HG03095 (cell line): ENCODE measurements around the gene PLVAP.
"Not testable (repeated sequence)": the region's sequence is repeated elsewhere in the genome, so short reads cannot be mapped to it uniquely, and the experiment has no call there.

Source experiments
- ATAC-seq: cut with Tn5 transposase; IDR thresholded peaks from one replicate; pipeline ENCODE4 v1.9.1; 2021; ENCODE audit warnings: moderate library complexity; ENCODE audit not compliant: unreplicated experiment

PLVAP gene

DNA sequence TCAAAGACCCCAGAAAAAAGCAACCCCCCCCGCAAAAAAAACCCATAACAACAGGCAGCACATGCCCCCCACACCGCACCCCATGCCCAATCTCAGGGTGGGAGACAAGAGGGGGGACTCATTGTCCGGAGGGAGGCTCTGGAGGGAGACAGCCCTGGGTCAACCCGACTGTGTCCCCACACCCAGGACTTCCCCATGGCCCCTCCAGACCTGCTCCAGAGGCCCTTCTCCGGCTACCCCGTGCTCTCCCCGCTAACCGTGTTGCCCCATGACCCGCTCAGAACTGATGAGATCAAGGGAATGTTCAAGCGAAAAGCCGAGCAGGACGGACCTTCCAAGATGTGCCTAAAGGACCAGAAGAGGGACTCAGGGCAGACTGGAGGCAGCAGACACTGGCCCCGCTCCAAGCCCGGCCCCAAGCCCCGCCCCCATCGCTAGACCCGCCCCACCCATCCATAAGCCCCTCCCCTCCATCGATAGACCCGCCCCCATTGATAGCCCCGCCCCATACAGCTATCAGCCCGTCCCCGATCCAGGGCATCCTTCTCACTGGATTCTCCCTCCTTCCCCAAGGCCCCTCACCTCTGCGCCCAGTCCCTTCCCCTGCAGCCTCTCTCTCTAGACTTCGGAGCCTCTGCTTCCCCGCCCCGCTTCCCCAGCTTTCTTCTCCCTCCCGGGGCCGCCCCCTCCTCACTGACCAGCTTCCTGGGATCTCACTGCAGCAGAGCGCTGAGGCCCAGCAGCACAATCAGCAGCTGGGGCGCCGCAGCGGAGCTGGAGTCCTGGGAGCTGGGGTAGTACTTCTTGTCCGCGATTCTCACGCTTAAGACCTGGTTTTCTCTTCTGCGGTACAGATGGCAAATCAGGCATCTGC is 26.1 kb upstream of the PLVAP start:
- no peak for ATAC-seq

DNA sequence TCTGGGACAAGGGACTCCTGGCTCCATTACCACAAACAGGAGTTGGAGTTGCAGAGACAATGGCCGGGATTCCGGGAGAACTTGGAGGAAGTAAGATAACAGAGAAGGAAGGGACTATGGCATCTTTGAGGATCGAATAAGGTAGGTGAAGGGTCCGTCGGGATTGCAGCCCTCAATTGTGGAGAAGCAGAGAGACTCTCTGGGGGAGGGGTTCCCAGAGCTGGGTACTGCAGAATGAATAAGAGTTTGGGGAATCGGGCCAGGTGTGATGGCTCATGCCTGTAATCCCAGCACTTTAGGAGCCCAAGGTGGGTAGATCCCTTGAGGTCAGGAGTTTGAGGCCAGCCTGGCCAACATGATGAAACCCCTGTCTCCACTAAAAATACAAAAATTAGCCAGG is 24.5 kb upstream of the PLVAP start:
- no peak for ATAC-seq

DNA sequence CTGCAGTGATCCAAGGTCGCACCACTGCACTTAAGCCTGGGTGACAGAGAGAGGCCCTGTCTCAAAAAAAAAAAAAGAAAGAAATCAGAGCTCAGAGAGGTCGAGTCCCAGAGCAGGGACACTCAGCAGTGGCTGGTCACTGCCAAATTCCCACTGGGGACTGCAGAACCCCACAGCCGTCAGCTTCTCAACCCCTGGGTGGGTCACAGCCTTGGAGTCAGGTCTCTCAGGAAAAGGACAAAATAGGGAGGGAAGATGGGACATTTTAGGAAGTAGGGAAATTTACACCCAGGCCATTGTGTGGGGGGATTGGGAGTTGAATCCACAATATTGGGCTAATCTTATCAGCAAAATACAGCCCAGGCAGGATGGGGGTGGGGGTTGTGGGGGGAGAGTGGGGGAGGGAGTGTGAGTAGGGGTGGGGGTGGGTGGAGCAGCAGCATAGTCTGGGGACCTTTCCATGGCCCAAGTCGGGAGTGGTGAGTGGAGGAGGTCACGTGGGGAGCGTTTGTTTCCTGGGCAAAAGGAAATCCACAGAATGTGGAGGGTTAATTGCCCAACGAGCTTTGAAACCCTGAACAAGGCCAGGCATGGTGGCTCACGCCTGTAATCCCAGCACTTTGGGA is 21.9 kb upstream of the PLVAP start:
- ATAC-seq = no peak

DNA sequence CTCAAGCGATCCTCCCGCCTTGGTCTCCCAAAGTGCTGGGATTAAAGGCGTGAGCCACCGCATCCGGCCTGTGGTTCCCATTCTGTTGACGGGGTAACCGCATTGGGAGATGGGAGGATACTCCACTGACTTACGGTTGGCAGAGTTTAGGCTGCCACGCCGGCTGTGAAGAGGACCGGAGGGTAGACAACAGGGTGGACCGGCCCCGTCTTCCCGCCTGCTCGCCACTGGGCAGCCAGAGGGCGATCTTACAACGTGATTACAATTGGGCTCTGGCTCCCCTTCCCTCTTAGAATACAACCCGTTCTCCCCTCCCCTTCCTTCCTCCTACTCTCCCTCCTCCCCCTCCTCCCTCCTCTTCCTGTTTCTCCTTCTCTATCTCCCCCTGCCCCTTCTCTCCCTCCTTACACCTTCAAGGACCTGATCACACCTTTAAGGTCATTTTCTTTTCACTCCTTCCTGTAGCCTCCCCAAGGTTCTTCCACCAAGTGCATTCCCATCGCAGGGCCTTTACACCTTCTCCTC is 17.8 kb upstream of the PLVAP start:
- no peak for ATAC-seq

DNA sequence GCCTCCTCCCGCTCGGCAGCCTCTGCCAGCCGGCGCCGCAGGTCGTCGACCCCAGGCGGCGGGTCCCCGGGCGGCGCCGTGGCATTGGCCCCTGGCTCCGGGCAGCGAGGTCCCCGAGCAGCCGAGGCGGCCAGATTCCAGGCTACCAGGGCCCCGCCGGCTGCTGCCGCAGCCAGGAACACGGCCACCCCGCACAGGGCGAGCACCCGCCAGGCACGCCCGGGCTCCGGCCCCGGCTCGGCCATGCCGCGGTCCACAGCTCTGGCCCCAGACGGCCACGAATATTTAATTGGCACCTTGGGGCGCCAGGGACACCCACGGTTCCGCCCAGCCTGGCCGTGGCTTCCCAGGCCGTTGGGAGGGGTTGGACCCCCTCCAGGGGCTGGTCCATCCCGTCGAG is 16.8 kb upstream of the PLVAP start, which contains the start of gene CCDC194:
TSS of gene CCDC194 (minus strand) at position 283 of the 400 bp plus-strand sequence. CDS start at position 245, 38 bp downstream.
- no peak for ATAC-seq

DNA sequence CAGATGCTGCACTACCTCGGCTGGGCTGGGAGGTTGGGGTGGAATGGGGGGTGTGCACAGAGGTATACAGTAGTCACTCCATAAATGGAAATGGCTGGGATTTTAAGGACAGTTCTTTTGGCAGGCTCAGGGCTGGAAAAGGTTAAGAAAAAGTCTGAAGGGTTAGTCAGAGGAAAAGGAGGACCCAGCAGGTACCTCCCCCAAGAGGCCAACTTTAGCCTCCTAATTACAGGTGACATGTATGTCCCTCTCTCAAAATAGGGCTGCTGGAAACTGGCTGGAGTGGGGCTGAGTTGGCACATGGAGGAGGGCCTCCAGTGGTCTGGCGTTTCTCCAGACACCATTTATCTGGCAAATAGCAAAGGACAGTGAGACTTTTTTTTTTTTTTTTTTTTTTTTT is 15.9 kb upstream of the PLVAP start:
- no peak for ATAC-seq

DNA sequence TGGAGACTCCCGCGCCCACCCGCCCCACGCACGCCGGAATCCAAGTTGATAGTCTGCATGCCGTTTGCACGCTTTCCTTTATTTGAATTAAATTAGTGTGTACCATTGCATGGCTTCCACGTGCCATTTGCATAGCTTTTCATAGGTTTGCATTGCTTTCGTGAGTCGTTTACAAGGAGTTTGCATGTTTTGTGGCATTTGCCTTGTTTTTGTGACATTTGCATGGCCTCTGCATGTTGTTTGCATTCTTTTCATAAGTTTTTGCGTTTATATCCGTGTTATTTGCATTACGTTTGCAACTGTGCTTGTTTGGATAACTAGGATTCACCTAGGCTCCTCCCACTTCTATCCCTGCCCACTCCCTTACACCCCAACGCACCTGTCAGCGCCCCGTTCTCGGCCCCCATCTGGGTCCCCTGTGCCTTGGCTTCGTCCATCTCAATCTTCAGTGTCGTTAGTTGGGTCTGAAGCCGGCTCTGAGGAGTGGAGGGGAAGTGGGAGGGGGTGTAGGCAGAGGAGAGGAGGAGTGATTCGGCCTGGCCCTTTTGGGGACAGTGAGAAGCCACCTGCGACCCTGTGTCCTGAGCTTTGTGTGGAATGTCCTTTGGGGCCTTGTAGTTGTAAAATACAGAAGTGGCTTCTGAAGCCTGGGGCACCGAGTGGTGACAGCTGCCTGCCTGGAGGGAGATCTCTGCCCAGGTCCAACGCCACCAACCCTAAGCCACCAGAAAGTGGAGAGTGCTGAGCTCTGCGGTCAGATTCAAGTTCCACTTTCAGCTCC is 14.4 kb upstream of the PLVAP start:
- no peak for ATAC-seq

DNA sequence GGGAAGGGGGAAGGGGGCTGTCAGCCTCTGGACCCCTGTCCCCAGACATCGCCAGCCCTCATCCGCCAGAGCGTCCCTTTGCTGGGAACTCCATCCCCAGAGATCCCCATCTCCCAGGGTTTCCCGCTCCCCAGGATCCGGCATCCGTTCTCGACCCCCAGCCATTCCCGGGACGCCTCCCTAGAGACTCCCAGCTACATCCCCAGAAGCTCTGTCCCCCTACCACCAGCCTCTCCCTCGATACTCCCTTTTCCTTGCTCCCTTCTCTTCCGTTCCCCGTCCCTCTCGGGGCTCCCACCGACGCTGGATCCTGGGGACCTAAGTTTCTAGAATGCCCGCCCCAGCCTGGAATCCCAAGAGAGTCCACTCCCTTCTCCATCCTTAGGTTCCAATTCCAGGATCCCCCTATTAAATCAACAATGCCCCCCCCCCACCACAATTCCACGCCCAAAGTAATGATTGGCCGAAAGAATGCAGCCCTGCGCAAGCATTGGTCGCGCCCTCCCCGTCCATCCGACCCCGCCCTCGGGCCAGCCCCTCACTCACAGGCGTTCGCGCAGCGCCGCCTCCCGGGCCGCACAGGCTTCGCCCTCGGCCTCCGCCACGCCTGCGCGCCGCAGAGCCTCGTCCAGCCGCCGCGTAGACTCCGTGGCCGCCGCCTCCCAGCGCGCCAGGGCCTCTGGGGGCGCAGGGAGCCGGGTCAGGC is 13.7 kb upstream of the PLVAP start:
- peak; percentile 76 for ATAC-seq

DNA sequence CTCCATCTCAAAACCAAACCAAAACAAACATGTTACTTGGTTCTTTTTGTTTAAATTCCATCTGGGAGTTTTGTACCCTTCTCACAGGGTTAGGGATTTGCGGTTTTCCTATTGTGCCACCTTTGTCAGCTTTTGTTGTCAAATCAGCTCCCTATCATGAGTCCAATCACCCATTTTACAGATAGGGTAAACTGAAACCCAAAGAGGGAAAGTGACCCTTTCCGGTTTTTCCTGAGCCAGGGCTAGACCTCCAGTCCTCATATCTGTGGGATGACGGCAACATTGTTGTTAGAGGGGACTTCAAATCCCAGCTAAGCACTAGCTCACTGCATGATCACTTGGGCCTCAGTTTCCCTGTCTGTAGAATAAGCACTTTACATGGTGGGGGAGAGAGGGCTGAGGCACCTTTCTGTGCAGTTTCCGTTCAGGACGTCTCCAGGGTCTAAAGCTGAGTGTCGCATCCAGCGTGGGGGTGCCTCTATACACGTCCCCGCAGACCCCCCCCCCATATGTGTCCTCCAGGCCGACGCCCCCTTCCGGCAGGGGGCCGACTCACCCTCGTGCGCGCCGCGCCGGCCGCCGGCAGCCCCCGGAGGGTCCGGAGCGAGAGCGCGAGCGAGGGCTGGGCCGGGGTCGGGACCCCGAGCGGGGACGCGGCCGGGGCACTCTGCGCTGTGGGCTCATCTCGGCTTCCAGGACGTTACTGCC is 13.0 kb upstream of the PLVAP start:
- ATAC-seq = no peak

DNA sequence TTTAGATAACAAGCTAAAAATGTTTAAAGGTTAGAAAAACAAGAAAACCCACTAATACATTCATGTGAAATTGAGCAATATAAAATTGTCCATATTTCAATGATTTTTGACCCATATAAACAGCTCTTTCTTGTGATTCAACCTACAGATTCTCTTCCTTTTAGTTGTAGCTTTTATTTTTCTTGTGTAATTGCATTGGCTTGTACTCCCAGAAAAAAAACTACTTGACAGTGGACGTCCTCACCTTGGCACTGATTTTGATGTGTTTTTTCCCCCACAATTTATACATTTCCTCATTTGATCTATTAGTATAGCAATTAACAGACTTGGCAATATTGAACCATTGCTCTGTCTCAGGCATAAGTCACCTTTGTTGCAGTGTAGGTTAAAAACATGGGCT is 12.1 kb upstream of the PLVAP start:
- ATAC-seq = no peak

DNA sequence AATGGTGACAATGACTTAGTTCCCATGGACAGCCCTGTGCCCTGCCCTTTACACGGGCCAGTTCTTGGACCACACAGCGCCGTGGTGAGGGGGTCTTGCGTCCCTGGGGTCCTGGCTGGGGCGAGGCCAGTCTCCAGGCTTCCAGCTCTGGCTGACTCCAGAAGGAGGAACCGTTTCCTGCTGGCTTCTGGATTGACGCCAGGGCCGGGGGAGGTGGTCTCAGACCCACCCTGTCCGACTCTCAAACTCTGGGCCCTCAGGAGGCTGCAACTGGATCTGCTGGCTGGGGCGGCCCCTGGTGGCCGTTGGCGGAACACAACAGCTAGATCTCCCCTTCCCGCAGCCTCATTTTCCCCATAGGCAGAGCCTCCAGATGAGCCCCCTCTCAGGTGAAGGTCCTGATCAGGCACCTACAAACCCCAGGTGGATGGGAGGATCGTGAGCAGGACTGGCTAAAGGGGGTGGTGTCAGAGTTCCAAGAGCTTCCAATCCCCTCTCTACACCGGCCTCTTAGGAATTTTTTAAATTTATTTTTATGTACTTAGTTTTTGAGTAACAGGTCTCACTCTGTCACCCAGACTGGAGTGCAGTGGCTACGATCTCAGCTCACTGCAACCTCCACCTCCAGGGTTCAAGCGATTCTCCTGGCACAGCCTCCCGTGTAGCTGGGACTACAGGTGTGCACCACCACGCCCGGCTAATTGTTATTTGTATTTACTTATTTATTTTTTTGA is 8.9 kb upstream of the PLVAP start:
- no peak for ATAC-seq

DNA sequence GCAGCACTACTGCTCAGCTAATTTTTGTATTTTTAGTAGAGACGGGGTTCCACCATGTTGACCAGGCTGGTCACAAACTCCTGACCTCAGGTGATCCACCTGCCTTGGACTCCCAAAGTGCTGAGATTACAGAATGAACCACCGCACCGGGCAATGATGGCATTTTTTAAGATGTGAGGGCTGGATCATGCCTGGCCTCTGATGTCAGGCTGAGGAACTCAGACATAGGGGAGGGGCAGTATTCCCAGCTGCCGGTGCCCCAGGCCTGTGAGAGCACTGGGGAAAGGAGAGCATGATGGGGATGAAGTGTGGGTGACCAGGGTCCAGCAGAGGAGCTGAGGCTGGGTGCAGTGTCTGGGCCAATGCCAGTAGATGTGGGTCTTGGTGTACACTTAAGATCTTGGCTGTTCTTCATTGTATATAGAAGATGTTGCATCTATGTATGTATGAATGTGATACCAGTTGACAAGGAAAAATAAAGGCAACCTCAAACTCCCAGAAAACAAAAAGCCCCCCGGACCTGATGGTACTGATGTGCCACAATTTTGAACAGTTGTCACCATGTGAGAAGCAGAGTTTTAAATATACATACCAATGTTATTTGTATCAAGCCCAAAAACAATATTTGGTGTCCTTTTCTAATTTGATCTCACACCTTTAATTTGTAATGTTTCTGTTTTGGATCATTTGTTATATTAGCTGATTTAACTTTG is 3.4 kb upstream of the PLVAP start:
- no peak for ATAC-seq

DNA sequence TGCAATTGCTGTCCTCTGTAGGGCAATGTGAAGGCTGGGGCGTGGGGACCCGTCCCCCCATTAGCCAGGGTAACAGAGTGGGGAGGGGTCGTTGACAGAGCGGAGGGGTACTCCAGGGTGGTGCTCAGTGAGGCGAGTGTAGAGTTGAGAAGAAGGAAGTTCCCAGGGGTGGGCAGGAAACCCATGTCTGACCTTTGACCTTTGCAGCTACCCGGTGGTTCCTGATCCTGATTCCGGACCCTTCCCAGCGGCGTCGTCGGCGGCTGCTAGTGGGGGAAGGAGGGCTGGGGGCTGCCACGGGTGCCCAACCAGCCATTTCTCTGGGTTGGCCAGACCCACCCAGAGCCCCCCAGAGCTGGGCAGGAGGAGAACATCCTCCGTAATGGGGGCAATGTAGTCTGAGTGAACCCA is 2.1 kb upstream of the PLVAP start:
- no peak for ATAC-seq

DNA sequence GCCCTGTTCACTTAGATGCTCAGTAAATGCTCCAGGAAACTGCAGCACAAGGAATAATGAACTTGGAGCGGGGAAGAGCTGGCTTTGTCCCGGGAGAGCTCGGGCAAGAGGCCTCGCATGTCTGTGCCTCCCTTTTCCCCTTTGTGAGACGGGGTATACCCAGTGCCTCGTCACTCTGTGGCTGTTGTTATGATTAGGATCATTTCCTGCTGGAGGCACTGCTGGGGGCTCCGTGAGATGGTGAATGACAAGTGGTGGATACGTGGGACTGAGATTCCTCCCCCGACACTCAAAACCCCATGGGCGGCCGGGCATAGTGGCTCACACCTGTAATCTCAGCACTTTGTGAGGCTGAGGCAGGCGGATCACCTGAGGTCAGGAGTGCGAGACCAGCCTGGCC is 1.1 kb upstream of the PLVAP start:
- no peak for ATAC-seq

DNA sequence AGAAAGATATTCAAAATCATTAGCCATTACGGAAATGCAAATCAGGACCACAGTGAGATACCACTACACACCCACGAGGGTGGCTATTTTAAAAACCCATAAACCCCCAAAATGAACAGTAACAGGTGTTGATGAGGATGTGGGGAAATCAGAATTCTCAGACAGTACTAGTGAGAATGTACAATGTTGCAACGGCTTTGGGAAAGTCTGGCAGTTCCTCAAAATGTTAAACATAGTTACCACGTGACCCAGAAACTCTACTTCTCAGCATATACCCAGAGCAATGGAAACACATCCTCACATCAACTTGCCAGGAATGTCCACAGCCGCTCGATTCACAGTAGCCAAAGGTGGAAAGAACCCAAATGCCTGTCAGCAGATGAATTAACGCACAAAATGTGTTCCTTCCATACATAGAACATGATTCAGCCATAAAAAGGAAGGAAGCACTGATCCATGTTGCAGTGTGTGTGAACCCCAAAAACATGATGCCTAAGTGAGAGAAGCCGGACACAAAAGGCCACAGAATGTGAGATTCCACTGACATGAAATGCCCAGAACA is 7.0 kb downstream of the PLVAP start:
- ATAC-seq = peak; percentile 73

DNA sequence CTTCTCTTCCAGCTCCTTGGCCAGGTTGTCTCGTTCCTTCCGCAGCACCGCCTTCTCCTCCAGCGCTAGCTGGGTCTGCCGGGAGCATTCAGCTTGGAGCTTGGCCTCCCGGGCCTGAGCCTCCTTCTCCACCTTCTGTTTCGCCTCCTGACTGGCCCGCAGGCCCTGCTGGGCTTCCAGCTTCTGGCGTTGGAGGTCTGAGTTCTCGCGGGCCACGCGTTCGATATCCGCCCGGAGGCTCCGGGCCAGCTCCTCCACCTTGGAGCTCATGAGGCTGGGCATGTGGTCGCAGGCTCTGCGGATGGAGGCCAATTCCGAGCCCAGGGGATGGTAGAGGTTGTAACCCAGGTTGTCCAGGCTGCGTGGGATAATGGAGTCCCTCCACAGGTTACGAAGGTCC is 11.8 kb downstream of the PLVAP start:
- ATAC-seq = no peak

DNA sequence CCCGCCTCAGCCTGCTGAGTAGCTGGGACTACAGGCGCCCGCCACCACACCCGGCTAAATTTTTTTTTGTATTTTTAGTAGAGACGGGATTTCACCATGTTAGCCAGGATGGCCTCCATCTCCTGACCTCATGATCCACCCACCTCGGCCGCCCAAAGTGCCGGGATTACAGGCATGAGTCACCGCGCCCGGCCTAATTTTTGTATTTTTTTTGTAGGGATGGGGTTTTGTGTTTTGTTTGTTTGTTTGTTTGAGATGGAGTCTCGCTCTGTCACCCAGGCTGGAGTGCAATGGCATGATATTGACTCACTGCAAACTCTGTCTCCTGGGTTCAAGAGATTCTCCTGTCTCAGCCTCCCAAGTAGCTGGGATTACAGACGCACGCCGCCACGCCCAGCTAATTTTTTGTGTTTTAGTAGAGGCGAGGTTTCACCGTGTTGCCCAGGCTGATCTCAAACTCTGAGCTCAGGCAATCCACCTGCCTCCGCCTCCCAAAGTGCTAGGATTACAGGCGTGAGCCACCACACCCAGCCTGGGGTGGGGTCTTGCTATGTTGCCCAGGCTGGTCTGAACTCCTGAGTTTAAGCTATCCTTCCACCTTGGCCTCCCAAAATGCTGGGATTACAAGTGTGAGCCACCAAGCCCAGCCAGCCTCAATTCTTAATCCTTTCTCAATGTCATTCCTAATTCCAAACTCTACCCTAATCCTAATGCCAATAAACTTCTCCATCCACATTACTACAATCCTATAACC is 13.1 kb downstream of the PLVAP start:
- not testable (repeated sequence) for ATAC-seq
